Right atrium auricular region (tissue), 2 donors: ENCODE data around the gene SLC22A23. TPM values are rescaled to one million over a fixed set of nuclear protein-coding genes. Genes with fewer than 3 reads are reported as not detected.

Source experiments
- DNase-seq: peaks from one replicate; pipeline ENCODE4 v3.0.0-alpha.2; 2019; ENCODE audit warnings: low spot score
- H3K27ac ChIP-seq, 2 donors: fragments of 200-600 bp; sonication (generic); 1 replicate in 1 of 2; 2 replicates in 1 of 2; pipeline ENCODE4 v1.5.1; 2016 to 2019
- H3K27me3 ChIP-seq, 2 donors: fragments of 200-600 bp; sonication (generic); one replicate each; pipeline versions ENCODE4 v1.5.1 to v1.6.0; 2017 to 2019
- H3K36me3 ChIP-seq: fragments of 200-600 bp; sonication (generic); one replicate; pipeline ENCODE4 v1.5.1; 2016
- H3K4me1 ChIP-seq, 2 donors: fragments of 200-600 bp; sonication (generic); one replicate each; pipeline versions ENCODE4 v1.5.1 to v1.6.0; 2017 to 2019
- H3K4me3 ChIP-seq, 2 donors: fragments of 200-600 bp; sonication (generic); 1 replicate in 1 of 2; 2 replicates in 1 of 2; pipeline ENCODE4 v1.5.1; 2017 to 2019; ENCODE audit warnings: mild to moderate bottlenecking in 1 of 2, moderate library complexity in 1 of 2
- H3K9me3 ChIP-seq, 2 donors: fragments of 200-600 bp; sonication (generic); one replicate each; pipeline ENCODE4 v1.5.1; 2019
- CTCF ChIP-seq, 2 donors: fragments of 200-600 bp; sonication (generic); IDR thresholded peaks; one replicate each; pipeline ENCODE4 v1.5.1; 2019; ENCODE audit warnings: antibody characterized with exemption in 2 of 2
- total RNA-seq, 2 donors: library from RNA; depleted of rRNA; stranded (reverse); fragments of >200 nt; gene quantifications; one replicate each; pipeline ENCODE4 v1.1.0, GENCODE V29; 2016

SLC22A23 gene
- total RNA-seq, 2 donors from 2014 or later: 2.9 to 7.2 TPM

- H3K4me3 ChIP-seq: no peak overlapping the region
- H3K4me1 ChIP-seq: peaks cover 0 to 7% of the 10 kb centered on the region in 2 donors
- H3K27me3 ChIP-seq: no peaks in the 10 kb centered on the region
- H3K36me3 ChIP-seq: no peaks in the 10 kb centered on the region
- H3K27ac ChIP-seq: no peak overlapping the region
- DNase-seq: no peak
- TF ChIP-seq CTCF (IDR thresholded peaks at IDR 0.05): no peak
- no peaks in the 10 kb centered on the region for H3K9me3 ChIP-seq
Measured at GRCh38 chr6:3422435-3423070, 34.3 kb downstream of the SLC22A23 start.

- Histone ChIP-seq H3K4me3 (no peak overlapping the region), H3K4me1 (peaks cover 0 to under 1% of the 10 kb centered on the region in 2 donors), H3K36me3 (no peaks in the 10 kb centered on the region), H3K27me3 (no peaks in the 10 kb centered on the region), H3K27ac (no peak overlapping the region), H3K9me3 (no peaks in the 10 kb centered on the region)
- DNase-seq: no peak
- no peak for TF ChIP-seq CTCF (IDR thresholded peaks at IDR 0.05)
Measured at GRCh38 chr6:3421791-3422434, 34.9 kb downstream of the SLC22A23 start.

DNA sequence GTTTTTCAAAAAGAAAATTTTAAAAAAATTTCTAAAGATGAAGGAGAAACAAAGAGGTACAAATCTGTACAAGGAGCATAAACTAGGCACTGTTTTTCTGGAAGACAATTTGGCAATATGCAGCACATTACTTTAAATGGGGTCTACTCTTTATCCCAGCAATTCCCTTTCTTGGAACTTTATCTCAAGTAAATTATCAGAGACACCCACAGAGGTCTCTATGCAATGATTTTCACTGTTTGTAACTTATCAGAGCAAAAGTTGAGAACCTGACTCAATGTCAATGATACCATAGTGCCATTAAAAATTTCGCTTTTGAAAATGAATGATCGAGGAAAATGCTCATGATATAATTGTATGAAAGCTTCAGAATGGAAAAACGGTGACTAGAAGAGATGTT is 35.7 kb downstream of the SLC22A23 start:
- Histone ChIP-seq H3K9me3 (no peaks in the 10 kb centered on the region), H3K36me3 (no peaks in the 10 kb centered on the region), H3K27me3 (no peaks in the 10 kb centered on the region), H3K4me3 (no peak overlapping the region), H3K4me1 (no peaks in the 10 kb centered on the region), H3K27ac (no peak overlapping the region)
- no peak for DNase-seq
- no peak for TF ChIP-seq CTCF (IDR thresholded peaks at IDR 0.05)

GRCh38 chr6:3419624-3420272 is 37.1 kb downstream of the SLC22A23 start:
- Histone ChIP-seq H3K4me1 (no peaks in the 10 kb centered on the region), H3K4me3 (no peak overlapping the region), H3K27me3 (no peaks in the 10 kb centered on the region), H3K27ac (no peak overlapping the region), H3K36me3 (no peaks in the 10 kb centered on the region), H3K9me3 (no peaks in the 10 kb centered on the region)
- TF ChIP-seq CTCF (IDR thresholded peaks at IDR 0.05): no peak
- DNase-seq: no peak

- Histone ChIP-seq H3K9me3 (no peaks in the 10 kb centered on the region), H3K36me3 (no peaks in the 10 kb centered on the region), H3K4me3 (no peak overlapping the region), H3K27ac (no peak overlapping the region), H3K27me3 (no peaks in the 10 kb centered on the region), H3K4me1 (no peaks in the 10 kb centered on the region)
- no peak for TF ChIP-seq CTCF (IDR thresholded peaks at IDR 0.05)
- no peak for DNase-seq
Measured at GRCh38 chr6:3418496-3419060, 38.3 kb downstream of the SLC22A23 start.
